Activated gamma-delta T cell treated with anti-CD3 and anti-CD28 coated beads, Interleukin-2, amount 50 U/mL, for 16 hours (primary cell): ENCODE measurements around the gene GLUD1.
"Not testable (repeated sequence)": the region's sequence is repeated elsewhere in the genome, so short reads cannot be mapped to it uniquely, and the experiment has no call there.

Source experiments
- DNase-seq: peaks from one replicate; pipeline ENCODE4 v3.0.0-alpha.2; 2020; ENCODE audit warnings: low read depth

GLUD1 gene

DNA sequence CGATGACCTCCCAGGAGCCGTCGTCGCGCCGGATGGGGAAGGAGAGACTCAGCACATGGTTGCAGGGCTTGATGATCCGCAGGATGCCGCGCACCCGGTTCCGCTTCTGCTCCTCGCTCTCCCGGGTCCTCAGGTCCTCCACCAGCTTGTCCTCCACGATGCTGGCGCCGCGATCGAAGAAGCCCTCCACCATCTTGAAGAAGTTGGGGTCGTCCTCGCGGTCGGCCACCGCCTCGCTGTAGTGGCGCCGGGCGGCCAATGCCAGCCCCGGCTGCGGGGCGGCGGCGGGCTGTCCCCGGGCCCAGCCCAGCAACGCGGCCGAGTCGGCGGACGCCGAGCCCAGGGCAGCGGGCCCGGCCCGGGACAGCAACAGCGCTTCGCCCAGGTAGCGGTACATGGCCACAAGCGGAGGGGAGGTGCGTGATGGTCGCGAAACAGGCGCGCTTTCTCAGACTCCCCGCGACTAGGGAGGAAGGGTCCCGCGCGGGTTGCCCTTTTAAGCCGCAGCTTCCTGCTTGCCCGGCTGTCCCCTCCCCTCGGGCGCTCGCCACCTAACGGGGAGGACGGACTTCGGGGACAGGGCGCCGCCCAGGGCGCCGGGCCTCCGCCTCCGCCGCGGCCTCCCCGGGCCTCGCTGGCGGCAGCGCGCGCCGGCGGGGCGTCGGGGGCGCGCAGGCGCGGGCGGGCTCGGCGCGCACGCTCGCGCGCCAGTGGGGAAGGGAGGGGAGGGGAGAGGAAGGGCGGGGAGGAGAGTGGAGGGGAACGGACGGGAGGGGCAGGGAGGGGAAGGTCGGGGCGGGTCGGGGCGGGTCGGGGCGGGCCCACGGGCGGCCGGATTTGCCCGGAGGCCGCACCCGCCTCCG lies at the start of gene GLUD1, which contains the start of gene SHLD2:
TSS of gene GLUD1 (minus strand) at position 471 of the 863 bp plus-strand sequence. CDS start at position 397, 74 bp downstream.
TSS of gene SHLD2 (plus strand) at position 834 of the 863 bp plus-strand sequence. CDS start 56,149 bp downstream, outside the sequence.
- peak; percentile 74 for DNase-seq

DNA sequence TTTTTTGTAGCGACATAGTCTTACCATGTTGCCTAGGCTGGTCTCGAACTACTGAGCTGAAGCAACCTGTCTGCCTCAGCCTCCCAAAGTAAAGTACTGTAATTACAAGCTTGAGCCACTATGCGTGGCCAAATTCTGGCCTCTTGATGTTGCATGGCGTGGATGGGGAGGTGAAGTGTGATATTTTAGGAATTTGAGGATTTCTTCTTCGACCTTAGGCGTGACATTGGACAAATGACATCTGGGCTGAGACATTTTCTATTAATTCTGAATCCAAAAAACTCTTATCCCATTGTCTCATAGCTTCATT lies 48.4 kb upstream of the GLUD1 start:
- DNase-seq = not testable (repeated sequence)

GRCh38 chr10:87142230-87143108 lies 47.8 kb upstream of the GLUD1 start:
- not testable (repeated sequence) for DNase-seq

DNA sequence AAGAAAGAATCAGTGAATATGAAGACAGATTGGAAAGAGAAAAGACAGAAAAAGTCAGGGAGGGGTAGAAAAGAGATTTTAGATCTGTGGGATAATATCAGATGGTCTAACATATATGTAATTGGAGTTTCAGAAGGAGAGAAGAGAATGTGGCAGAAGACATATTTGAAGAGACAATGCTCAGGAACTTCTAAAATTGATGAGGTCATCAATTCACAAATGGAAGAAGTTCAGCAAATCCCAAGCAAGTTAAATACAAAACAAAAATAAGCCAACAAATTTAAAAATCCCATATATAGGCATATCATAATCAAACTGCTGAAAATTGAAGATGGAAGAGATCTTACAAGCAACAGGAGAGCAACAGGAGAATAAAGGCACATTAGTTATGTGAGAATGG lies 42.8 kb upstream of the GLUD1 start:
- DNase-seq = not testable (repeated sequence)

- not testable (repeated sequence) for DNase-seq
Observed at GRCh38 chr10:87134440-87134839, 39.8 kb upstream of the GLUD1 start.

- DNase-seq = not testable (repeated sequence)
Observed at GRCh38 chr10:87133936-87134335, 39.3 kb upstream of the GLUD1 start.

DNA sequence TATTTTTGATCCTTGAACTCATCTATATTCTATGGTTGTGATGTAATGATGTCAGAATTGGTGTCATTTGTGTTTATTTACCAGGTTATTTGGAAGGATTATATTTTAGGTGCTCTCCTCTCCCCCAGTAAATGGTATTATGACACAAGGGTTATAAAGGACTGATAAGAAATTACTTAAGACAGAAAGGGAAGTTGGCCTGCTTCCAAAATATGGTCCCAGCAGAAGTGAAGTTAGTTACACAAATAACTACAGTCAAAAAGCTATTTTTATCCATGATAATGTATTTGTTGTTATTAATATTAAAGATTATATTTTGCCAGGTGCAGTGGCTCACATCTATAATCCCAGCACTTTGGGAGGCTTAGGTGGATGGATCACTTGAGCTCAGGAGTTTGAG lies 37.5 kb upstream of the GLUD1 start:
- DNase-seq = not testable (repeated sequence)

DNA sequence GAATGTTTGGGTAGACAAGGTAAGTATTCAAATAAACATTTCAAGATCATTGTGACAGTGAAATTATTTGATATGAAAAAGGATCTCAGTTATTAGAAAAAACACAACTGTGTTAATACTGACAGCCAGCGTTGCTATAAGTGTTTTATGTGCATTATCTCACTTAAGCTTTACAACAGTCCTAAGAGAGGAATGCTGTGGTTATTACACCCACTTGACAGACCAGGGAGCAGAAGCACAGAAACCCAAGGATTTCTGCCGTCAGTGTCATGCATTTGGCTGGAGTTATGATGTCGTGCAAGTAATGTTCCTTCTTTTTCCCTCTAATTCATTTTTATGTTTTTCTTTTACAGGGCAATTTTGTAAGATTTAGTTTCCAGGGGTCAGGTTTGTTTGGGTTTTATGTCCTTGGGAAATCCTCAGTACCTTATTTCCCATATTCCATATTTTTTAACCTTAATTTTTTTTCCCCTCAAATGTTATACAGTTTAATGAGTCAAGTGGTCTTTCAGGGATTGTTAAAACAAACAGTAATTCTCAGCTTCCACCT lies 33.0 kb upstream of the GLUD1 start:
- DNase-seq = not testable (repeated sequence)

GRCh38 chr10:87127048-87127447 lies 32.4 kb upstream of the GLUD1 start:
- not testable (repeated sequence) for DNase-seq

- DNase-seq = not testable (repeated sequence)
Observed at GRCh38 chr10:87123351-87123750, 28.7 kb upstream of the GLUD1 start.

GRCh38 chr10:87119029-87119428 lies 24.4 kb upstream of the GLUD1 start:
- DNase-seq = not testable (repeated sequence)

- DNase-seq = not testable (repeated sequence)
Observed at GRCh38 chr10:87118122-87118521, 23.5 kb upstream of the GLUD1 start.

DNA sequence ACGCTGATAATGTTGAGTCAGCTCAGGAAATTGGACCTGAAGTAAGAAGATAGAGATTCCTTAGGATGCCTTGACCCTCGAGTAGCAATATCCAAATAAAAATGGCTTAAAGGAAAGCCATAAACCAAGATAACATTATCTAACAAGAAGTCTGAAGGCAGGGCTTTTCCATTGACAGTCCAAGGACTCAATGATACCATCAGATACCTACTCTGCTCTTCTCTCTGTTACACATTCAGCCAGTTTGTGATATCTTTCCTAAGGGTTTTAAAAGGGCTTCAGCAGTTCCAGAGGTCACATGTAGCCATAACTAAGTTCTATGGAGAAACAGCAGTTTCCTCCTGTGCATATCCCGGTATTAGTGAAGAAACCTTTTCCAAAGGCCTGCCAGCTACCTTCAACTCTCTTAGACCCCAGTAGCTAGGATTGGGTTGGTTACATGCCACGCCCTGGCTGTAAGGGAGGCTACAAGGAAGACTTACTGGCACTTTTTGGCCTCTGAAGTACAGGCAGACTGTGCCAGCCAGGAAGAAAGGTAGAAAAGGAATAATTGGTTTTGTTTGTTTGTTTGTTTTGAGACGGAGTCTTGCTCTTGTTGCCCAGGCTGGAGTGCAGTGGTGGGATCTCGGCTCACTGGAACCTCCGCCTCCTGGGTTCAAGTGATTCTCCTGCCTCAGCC lies 10.9 kb upstream of the GLUD1 start:
- DNase-seq = no peak

- DNase-seq = not testable (repeated sequence)
Observed at GRCh38 chr10:87104727-87105126, 10.1 kb upstream of the GLUD1 start.

DNA sequence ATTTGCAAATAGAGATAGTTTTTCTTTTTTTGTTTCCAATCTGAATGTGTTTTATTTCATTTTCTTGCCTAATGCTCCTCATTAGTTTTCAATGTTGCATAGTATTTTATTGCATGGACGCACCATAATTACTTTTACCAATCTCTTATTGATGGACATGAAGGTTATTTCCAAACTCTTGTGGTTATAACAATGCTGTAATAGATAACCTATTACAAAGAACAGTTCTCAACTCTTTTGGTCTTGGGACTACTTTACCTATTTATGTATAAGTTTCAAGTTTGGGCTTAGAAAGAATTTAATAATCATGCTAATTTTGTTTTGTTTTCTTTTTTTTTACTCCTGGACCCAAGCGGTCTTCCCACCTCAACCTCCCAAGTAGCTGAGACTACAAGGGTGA lies 7.4 kb upstream of the GLUD1 start:
- no peak for DNase-seq

DNA sequence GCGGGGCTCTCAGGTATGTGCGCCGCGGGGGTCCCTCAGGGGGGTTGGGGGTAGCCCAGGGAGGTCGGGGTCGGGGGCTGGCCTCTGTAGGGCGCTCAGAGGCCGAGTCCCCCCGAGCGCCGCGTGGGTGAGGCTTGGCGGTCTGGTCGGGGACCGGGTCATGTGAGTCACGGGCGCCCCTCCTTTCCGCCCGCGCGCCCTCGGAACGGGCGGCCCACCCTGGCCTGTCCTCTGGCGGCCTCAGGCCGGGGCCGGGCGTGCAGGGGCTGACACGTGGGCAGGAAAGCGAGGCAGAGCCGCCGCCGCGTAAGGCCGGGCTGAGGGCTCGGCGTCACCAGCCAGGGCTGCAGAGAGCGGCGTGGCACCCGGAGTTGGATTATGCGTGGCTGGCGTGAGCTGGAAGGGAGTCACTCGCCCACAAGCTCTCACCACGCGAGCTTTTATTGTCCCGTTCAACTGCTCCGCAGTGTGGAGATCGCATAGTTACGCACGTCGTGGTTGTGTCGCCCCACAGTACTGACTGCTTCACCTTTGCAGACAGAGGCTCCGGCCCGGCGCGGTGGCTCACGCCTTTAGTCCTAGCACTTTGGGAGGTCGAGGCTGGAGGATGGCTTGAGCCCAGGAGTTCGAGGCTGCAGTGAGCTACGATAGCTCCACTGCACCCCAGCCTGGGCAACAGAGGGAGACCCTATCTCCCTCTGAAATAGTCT lies 748 bp upstream of the GLUD1 start:
- peak; percentile 66 for DNase-seq

DNA sequence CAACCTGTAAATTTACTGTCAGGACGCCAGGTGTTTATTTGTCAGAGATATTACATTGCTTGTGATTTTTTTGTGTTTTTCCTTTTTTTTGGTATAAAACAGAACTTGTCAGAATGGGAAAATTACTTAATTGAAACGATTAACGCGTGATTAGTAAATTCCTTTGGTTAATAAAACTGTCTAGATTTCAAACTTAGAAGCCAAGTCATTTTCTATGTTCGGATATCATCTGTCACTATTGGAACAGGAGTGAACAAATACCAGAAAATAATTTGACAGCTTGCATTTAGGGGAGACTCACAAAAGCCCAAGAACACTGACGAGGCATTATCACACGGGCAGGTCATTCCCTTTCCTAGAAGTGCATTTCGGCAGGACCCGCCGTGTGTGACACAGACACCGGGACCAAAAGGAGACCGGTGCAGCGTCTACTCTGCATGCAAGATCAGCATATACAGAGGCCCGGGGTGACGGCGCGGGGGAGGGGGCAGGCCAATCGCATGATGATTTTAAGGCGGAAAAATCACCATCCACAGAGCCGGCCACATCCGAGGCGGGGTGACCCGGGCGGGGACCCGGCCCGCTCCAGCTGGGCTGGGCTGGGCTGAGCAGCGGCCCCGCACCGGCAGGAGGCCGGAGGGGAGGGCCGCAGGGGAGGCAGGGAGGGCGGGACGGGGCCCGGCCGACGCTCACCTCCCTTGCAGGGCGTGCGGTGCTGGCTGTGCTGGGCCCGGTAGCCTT lies 841 bp downstream of the GLUD1 start:
- peak; percentile 54 for DNase-seq

GRCh38 chr10:87092861-87093631 lies 1.6 kb downstream of the GLUD1 start:
- no peak for DNase-seq

GRCh38 chr10:87092376-87092860 lies 2.2 kb downstream of the GLUD1 start:
- no peak for DNase-seq

DNA sequence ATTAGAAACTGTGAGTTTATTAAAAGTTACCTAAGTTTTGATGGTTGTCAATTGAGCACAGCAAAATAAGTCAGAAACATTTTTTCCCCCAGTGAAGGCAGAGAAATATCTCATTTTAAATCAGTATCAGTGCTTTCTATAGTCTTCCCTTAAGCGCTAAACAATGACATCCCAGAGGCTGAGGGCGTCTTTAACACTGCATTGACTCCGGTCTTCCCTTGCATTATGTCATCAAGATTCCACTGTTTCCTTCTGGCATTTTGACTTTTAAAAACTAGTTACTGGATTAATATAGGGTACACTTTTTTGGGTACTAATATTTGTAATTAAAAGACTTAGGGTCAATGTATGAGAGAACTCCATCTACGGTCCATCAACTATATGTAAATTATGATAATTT lies 3.9 kb downstream of the GLUD1 start:
- DNase-seq = no peak
